Thoracic aorta (tissue), 2 donors: ENCODE results near the gene OSBPL5. TPM values are rescaled to one million over a fixed set of nuclear protein-coding genes. Genes with fewer than 3 reads are reported as not detected.

ENCODE experiments used
- ATAC-seq: fragments of 150-250 bp; one replicate; pipeline ENCODE4 v1.8.0; 2017; ENCODE audit warnings: low read depth; ENCODE audit not compliant: insufficient number of reproducible peaks, low FRiP score
- DNase-seq: peaks from one replicate; pipeline ENCODE4 v3.0.0-alpha.2; 2020; ENCODE audit warnings: low spot score
- H3K27ac ChIP-seq, 2 donors: fragments of 200-600 bp; sonication (generic); 1 replicate in 1 of 2; 2 replicates in 1 of 2; pipeline ENCODE4 v1.5.1; 2016; ENCODE audit warnings: mild to moderate bottlenecking in 2 of 2, moderate library complexity in 2 of 2
- H3K27me3 ChIP-seq: fragments of 200-600 bp; sonication (generic); replicated peaks from 2 replicates; pipeline ENCODE4 v1.6.0; 2016; ENCODE audit warnings: mild to moderate bottlenecking; ENCODE audit not compliant: insufficient read depth
- H3K36me3 ChIP-seq: fragments of 200-600 bp; sonication (generic); one replicate; pipeline ENCODE4 v1.5.1; 2016
- H3K4me1 ChIP-seq, 2 donors: fragments of 200-600 bp; sonication (generic); 1 replicate in 1 of 2; 2 replicates in 1 of 2; pipeline versions ENCODE4 v1.5.1 to v1.6.0; 2016; ENCODE audit warnings: low read depth in 2 of 2, mild to moderate bottlenecking in 1 of 2; ENCODE audit not compliant: control insufficient read depth in 1 of 2
- H3K4me3 ChIP-seq: fragments of 200-600 bp; sonication (generic); 2 replicates; pipeline ENCODE4 v1.5.1; 2016; ENCODE audit warnings: mild to moderate bottlenecking
- H3K9me3 ChIP-seq: fragments of 200-600 bp; sonication (generic); 2 replicates; pipeline ENCODE4 v1.5.1; 2016
- total RNA-seq, 2 donors: library from RNA; depleted of rRNA; stranded (reverse); fragments of >200 nt; gene quantifications; one replicate each; pipeline versions ENCODE4 v1.1.0 to v1.2.3, GENCODE V29; 2016
- TF ChIP-seq, protein P1 (sequence below): fragments of 200-600 bp; sonication (generic); IDR thresholded peaks from one replicate; pipeline ENCODE4 v1.5.1; 2019; ENCODE audit warnings: antibody characterized with exemption

Gene OSBPL5
- total RNA-seq, 2 donors from 2014 or later: 99.9 to 121 TPM

- Histone ChIP-seq H3K36me3 (peaks cover 22% of the 10 kb centered on the region), H3K9me3 (no peaks in the 10 kb centered on the region), H3K4me1 (peaks cover 0 to 13% of the 10 kb centered on the region in 2 donors), H3K27ac (no peak overlapping the region), H3K4me3 (no peak overlapping the region), H3K27me3 (no peaks in the 10 kb centered on the region)
- DNase-seq (no peak), ATAC-seq (no peak)
- TF ChIP-seq, protein P1, sequence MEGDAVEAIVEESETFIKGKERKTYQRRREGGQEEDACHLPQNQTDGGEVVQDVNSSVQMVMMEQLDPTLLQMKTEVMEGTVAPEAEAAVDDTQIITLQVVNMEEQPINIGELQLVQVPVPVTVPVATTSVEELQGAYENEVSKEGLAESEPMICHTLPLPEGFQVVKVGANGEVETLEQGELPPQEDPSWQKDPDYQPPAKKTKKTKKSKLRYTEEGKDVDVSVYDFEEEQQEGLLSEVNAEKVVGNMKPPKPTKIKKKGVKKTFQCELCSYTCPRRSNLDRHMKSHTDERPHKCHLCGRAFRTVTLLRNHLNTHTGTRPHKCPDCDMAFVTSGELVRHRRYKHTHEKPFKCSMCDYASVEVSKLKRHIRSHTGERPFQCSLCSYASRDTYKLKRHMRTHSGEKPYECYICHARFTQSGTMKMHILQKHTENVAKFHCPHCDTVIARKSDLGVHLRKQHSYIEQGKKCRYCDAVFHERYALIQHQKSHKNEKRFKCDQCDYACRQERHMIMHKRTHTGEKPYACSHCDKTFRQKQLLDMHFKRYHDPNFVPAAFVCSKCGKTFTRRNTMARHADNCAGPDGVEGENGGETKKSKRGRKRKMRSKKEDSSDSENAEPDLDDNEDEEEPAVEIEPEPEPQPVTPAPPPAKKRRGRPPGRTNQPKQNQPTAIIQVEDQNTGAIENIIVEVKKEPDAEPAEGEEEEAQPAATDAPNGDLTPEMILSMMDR: no peak
Measured at GRCh38 chr11:3111466-3111865, 53.6 kb downstream of the OSBPL5 start.

DNA sequence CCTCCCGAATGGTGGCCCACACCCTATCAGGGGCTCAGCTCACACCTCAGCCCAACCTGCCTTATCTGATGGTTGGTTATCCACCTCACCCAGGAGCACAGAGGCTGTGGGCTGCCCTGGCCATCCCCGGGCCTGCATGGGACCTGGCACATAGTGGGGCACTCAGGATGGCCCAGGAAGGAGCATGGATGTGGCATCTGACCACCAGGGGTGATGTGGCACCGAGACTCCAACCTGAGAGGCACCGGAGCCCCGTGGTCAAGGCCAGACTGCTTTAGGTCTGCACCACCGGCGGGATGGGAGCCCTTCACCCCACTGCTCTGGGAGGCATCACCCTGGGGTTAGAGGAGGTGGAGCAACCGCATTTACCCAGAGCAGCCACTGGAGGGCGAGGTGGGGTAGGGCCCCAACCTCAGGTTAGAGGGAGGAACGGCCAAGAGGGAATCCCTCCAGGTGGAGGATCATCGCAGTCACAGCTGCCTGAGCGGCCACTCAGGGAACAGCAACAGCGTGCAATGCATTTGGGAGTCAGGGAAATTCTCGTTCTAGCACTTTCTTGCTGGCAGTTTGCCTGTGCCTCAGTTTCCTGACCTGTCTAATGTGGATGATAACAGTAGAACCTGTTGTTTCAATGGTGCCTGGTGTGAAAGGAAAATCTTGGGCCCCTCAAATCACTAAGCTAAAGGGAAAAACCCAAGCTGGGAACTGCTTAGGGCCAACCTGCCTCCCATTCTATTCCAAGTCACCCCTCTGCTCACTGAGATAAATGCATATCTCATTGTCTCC lies 55.0 kb downstream of the OSBPL5 start:
- TF ChIP-seq, protein P1: peak; percentile 66
- no peak overlapping the region for H3K4me3 ChIP-seq
- peak; percentile 1 for DNase-seq
- no peak overlapping the region for H3K27ac ChIP-seq
- H3K27me3 ChIP-seq: no peaks in the 10 kb centered on the region
- peaks cover 23% of the 10 kb centered on the region for H3K36me3 ChIP-seq
- no peaks in the 10 kb centered on the region for H3K9me3 ChIP-seq
- no peaks in the 10 kb centered on the region for H3K4me1 ChIP-seq
- no peak for ATAC-seq

- no peaks in the 10 kb centered on the region for H3K9me3 ChIP-seq
- peaks cover 27% of the 10 kb centered on the region for H3K36me3 ChIP-seq
- no peak for ATAC-seq
- no peaks in the 10 kb centered on the region for H3K4me1 ChIP-seq
- TF ChIP-seq, protein P1: no peak
- H3K4me3 ChIP-seq: no peak overlapping the region
- no peaks in the 10 kb centered on the region for H3K27me3 ChIP-seq
- no peak for DNase-seq
- H3K27ac ChIP-seq: no peak overlapping the region
Measured at GRCh38 chr11:3109434-3109833, 55.7 kb downstream of the OSBPL5 start.

DNA sequence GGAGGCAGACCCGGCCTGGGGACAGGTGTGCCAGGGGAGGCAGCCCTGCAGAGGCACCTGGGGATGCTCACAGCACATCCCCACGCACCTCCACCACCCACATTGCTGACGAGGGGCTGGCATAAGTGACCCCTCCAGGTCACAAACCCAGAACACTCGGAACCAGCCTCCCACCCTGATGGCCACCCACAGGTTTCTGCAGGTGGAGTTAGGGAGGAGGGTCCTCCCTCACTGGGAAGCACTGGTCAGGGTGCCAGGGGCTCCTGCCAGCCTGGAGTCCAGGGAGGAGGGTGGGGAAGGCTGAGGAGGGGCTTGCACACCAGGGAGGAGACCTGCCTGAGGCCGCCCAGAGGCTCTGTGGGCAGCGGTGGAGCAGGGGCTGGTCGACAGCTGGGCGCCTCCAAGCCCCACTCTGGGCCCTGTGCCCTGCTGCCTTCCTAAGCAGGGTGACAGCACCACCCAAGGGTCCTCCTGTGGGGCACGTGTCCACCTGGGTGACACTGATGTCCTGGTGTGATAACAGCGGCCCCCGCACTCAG lies 56.9 kb downstream of the OSBPL5 start:
- ATAC-seq: no peak
- Histone ChIP-seq H3K27ac (no peak overlapping the region), H3K36me3 (peaks cover 34% of the 10 kb centered on the region)

GRCh38 chr11:3107608-3108182 lies 57.4 kb downstream of the OSBPL5 start:
- DNase-seq (no peak), ATAC-seq (no peak)
- no peak overlapping the region for H3K27ac ChIP-seq
- TF ChIP-seq, protein P1: no peak
- H3K4me3 ChIP-seq: no peak overlapping the region
- H3K4me1 ChIP-seq: no peaks in the 10 kb centered on the region
- no peaks in the 10 kb centered on the region for H3K9me3 ChIP-seq
- H3K36me3 ChIP-seq: peaks cover 34% of the 10 kb centered on the region
- H3K27me3 ChIP-seq: no peaks in the 10 kb centered on the region

More for the DNA sequence above, 56.9 kb downstream of the OSBPL5 start:
- H3K27me3 ChIP-seq: no peaks in the 10 kb centered on the region
- DNase-seq: no peak
- no peaks in the 10 kb centered on the region for H3K4me1 ChIP-seq
- H3K4me3 ChIP-seq: no peak overlapping the region
- H3K9me3 ChIP-seq: no peaks in the 10 kb centered on the region
- TF ChIP-seq, protein P1: no peak
